ENCODE measurements around the gene IGFBP2.
"Not testable (repeated sequence)": the region's sequence is repeated elsewhere in the genome, so short reads cannot be mapped to it uniquely, and the experiment has no call there.

IGFBP2 gene

DNA sequence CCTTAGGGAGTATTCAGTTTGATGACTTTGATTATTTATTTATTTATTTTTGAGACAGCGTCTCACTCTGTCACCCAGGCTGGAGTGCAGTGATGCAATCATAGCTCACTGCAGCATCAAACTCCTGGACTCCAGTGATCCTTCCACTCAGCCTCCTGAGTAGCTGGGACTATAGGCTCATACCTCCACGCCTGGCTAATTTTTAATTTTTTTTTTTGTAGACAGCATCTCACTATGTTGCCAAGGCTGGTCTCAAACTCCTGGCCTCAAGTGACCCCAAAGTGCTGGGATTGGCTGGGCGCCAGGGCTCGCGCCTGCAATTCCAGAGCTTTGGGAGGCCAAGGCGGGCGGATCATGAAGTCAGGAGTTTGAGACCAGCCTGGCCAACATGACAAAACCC, 35.4 kb upstream of the IGFBP2 start:
- H3K4me3 ChIP-seq (ENCODE audit: low read depth in 1 of 2, low read length in 2 of 2); H3K4me1 ChIP-seq (ENCODE audit: insufficient read depth, low read length); H3K9ac ChIP-seq (ENCODE audit: low read length); H3K36me3 ChIP-seq (ENCODE audit: insufficient read depth, low read length); H3K27ac ChIP-seq (ENCODE audit: low read depth, low read length); H3K9me3 ChIP-seq (ENCODE audit: low read length); H3K27me3 ChIP-seq (ENCODE audit: control insufficient read depth in 1 of 2, insufficient read depth in 2 of 2, low read length in 2 of 2): not testable (repeated sequence)

DNA sequence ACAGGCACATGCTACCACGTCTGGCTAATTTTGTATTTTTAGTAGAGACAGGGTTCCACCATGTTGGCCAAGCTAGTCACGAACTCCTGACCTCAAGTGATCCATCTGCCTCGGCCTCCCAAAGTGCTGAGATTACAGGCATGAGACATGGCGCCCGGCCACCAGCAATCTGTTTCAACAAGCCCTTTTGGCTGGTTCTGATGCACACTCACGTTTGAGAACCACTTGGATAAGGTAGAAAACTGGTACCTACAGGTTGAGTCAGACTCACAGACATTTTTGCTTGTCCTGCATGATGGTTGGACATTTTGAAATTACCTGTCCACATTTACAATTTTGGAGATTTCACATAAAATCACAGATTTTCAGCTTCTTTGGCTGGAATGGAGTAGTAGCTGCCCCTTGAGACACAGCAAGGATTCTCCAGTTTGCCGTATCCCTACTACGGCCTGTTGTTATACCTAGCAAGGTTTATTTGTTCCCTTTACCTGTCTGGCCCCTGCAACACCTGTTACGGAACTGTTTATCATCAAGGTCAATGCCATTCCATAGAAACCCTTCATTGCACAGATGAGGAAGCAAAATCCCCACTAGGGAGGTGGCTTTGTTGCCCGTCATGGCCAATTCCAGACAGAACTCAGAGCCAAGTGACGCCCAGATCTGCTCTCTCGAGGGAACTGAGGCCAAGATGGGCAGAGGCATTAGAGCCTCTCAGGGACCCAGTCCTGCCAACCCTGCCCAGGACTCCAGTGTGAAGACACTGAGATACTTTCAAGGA, 31.4 kb upstream of the IGFBP2 start:
- H3K9me3 ChIP-seq (ENCODE audit: low read length), result no peaks in the 10 kb centered on the region
- H3K9ac ChIP-seq (ENCODE audit: low read length), result no peak overlapping the region
- no peak overlapping the region for H3K27ac ChIP-seq (ENCODE audit: low read depth, low read length)
- H3K36me3 ChIP-seq (ENCODE audit: insufficient read depth, low read length), result no peaks in the 10 kb centered on the region
- no peak overlapping the region for H3K4me3 ChIP-seq (ENCODE audit: low read depth in 1 of 2, low read length in 2 of 2)
- H3K4me1 ChIP-seq (ENCODE audit: insufficient read depth, low read length), result no peaks in the 10 kb centered on the region
- H3K27me3 ChIP-seq (ENCODE audit: control insufficient read depth in 1 of 2, insufficient read depth in 2 of 2, low read length in 2 of 2), result peaks cover 0 to 3% of the 10 kb centered on the region in 2 donors

DNA sequence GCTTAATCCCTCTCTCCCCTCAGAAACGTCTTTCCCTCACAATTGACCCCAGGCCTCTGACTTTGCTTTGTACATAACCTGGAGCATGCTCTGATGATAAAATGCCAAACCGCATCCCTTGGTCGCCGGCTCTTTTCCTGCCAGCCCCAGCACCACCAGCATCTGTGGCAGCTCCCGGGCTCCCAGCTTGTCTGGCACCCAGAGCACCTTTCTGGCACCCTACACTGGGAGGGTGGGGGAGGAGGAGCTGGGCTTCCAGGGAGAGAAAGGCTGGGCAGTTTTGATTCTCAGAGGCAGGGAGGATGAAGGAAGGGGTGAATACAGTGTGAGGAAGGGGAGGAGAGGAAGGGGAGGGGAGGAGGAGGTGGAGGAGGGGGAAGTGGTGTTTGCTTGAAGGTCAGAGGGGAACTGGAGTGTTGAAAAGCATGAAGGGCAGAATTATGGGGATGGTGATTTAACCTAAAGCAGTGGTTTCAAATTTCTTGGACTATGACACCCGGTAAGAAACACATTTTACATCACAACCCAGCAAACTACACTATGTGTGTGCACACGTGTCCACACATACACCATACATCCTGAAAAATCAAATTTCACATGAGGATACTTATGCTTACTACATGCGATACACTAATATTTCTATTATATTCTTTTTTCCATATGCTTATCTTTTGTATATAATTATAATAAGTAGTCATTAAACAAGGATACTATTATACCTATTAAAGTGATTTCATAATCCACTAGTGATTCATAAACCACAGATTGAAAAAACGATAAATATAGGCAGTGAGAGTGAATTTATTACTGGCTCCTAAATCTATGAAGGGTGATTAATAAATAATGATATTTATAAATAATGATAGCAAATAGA, 30.0 kb upstream of the IGFBP2 start:
- Histone ChIP-seq H3K9ac (ENCODE audit: low read length) (no peak overlapping the region), H3K27me3 (ENCODE audit: control insufficient read depth in 1 of 2, insufficient read depth in 2 of 2, low read length in 2 of 2) (peaks cover 0 to 3% of the 10 kb centered on the region in 2 donors), H3K4me3 (ENCODE audit: low read depth in 1 of 2, low read length in 2 of 2) (no peak overlapping the region), H3K9me3 (ENCODE audit: low read length) (no peaks in the 10 kb centered on the region), H3K4me1 (ENCODE audit: insufficient read depth, low read length) (no peaks in the 10 kb centered on the region), H3K36me3 (ENCODE audit: insufficient read depth, low read length) (no peaks in the 10 kb centered on the region), H3K27ac (ENCODE audit: low read depth, low read length) (no peak overlapping the region)

DNA sequence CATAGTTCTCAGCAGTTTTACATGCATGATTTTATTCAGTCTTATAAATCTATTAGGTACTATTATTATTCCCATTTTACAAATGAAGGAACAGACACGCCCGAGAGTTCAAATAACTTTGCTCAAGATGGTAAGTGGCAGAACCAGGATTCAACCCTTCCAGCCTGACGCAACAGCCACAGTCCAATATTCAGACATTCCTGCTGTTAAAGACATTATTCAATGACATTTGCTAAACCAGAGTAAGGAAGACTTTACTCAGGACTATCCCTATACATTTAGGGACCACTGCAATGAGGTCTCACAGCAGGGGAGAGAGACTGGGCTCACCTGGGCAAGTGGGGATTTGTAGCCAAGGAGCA, 29.4 kb upstream of the IGFBP2 start:
- Histone ChIP-seq H3K36me3 (ENCODE audit: insufficient read depth, low read length) (no peaks in the 10 kb centered on the region), H3K4me1 (ENCODE audit: insufficient read depth, low read length) (no peaks in the 10 kb centered on the region), H3K9me3 (ENCODE audit: low read length) (no peaks in the 10 kb centered on the region), H3K27me3 (ENCODE audit: control insufficient read depth in 1 of 2, insufficient read depth in 2 of 2, low read length in 2 of 2) (peaks cover 0 to 3% of the 10 kb centered on the region in 2 donors), H3K4me3 (ENCODE audit: low read depth in 1 of 2, low read length in 2 of 2) (no peak overlapping the region), H3K27ac (ENCODE audit: low read depth, low read length) (no peak overlapping the region), H3K9ac (ENCODE audit: low read length) (no peak overlapping the region)

DNA sequence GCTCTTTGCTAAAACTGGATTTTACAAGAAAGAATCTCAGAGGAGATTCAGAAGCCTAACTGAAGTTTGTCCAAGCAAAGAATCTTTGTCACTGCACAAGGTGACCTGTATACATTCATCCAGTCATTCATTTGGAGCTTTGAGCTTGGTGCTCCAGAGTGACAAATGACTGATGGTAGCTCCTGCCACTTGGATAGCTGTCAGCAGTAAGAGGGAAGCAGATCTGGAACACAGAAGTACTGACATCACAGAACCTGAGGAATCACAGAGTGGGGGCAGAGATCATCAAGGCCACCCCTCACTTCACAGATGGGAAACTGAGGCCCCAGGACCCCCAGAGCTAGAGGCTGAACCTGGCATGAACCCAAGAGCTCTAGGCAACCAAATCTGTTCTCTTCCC, 28.8 kb upstream of the IGFBP2 start:
- Histone ChIP-seq H3K4me3 (ENCODE audit: low read depth in 1 of 2, low read length in 2 of 2) (no peak overlapping the region), H3K27ac (ENCODE audit: low read depth, low read length) (no peak overlapping the region), H3K9me3 (ENCODE audit: low read length) (no peaks in the 10 kb centered on the region), H3K27me3 (ENCODE audit: control insufficient read depth in 1 of 2, insufficient read depth in 2 of 2, low read length in 2 of 2) (peaks cover 0 to 3% of the 10 kb centered on the region in 2 donors), H3K36me3 (ENCODE audit: insufficient read depth, low read length) (no peaks in the 10 kb centered on the region), H3K4me1 (ENCODE audit: insufficient read depth, low read length) (no peaks in the 10 kb centered on the region), H3K9ac (ENCODE audit: low read length) (no peak overlapping the region)

DNA sequence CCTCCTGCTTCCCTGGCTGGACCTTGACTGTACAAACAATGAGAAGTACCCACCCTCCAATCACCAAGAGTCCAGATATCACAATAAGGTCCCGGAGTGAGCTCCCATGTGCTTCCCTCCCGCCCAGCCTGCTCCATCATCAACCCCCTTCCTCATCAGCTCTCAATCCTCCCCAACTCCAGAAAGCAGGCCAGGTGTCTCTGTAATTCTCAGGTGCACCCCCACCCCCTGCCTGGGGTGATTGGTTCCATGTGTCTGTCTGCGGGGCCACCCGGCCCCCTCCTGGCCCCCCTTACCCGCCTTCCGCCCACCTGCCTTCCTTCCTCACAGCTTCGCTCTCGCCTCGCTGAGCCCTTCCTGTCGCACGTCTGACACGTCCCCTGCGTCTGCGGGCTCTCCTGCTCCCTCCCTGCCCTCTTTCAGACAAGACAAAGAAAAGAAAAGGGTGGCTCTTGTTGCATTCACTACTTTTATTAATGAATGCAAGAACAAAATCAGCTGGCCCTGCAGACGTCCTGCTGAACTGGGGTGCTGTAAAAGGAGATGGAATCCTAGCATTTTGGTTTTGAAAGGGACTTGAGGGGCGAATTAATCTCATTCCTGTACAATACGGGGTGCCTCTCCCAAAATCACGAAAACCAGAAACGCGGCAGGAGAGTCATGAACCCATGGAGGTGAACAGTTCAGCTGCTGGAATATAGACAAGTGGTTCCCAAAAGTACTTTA, 26.5 kb upstream of the IGFBP2 start:
- Histone ChIP-seq H3K4me3 (ENCODE audit: low read depth in 1 of 2, low read length in 2 of 2) (no peak overlapping the region), H3K9ac (ENCODE audit: low read length) (no peak overlapping the region)

DNA sequence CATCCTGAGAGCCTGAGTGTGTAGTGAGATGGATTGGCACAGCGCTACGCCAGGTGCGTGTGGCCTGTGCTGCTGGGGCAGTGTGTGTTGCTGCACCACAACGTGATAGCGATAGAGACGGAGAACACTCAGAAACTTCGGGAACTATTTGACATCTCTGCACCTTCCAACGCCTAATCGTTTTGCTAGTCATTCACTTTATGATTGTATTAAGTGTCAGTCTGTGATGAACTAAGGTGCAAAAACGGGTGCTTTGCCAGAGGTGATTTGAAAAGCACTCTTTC, 26.0 kb upstream of the IGFBP2 start:
- Histone ChIP-seq H3K9me3 (ENCODE audit: low read length) (no peaks in the 10 kb centered on the region), H3K36me3 (ENCODE audit: insufficient read depth, low read length) (no peaks in the 10 kb centered on the region), H3K9ac (ENCODE audit: low read length) (no peak overlapping the region), H3K27me3 (ENCODE audit: control insufficient read depth in 1 of 2, insufficient read depth in 2 of 2, low read length in 2 of 2) (peaks cover 0 to 3% of the 10 kb centered on the region in 2 donors), H3K4me3 (ENCODE audit: low read depth in 1 of 2, low read length in 2 of 2) (no peak overlapping the region), H3K27ac (ENCODE audit: low read depth, low read length) (no peak overlapping the region), H3K4me1 (ENCODE audit: insufficient read depth, low read length) (no peaks in the 10 kb centered on the region)

More for the DNA sequence above, 26.5 kb upstream of the IGFBP2 start:
- H3K9me3 ChIP-seq (ENCODE audit: low read length), result no peaks in the 10 kb centered on the region
- no peaks in the 10 kb centered on the region for H3K4me1 ChIP-seq (ENCODE audit: insufficient read depth, low read length)
- H3K36me3 ChIP-seq (ENCODE audit: insufficient read depth, low read length), result no peaks in the 10 kb centered on the region
- no peak overlapping the region for H3K27ac ChIP-seq (ENCODE audit: low read depth, low read length)
- H3K27me3 ChIP-seq (ENCODE audit: control insufficient read depth in 1 of 2, insufficient read depth in 2 of 2, low read length in 2 of 2), result peaks cover 0 to 3% of the 10 kb centered on the region in 2 donors

DNA sequence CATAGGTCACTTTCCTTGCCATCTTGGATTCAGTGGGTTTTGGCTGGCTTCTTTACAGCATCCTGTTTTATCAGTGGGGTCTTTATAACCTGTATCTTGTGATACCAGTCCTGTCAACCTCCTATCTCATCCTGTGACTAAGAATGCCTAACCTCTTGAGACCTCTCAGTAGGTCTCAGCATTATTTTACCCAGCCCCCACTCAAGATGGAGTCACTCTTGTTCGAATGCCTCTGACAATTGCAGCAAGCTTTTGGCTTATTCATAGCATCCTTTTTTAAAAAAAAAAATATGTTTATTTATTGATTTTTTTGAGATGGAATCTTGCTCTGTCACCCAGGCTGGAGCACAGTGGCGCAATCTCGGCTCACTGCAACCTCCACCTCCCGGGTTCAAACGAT, 24.7 kb upstream of the IGFBP2 start:
- H3K27ac ChIP-seq (ENCODE audit: low read depth, low read length), result no peak overlapping the region
- no peaks in the 10 kb centered on the region for H3K27me3 ChIP-seq (ENCODE audit: control insufficient read depth in 1 of 2, insufficient read depth in 2 of 2, low read length in 2 of 2)
- no peaks in the 10 kb centered on the region for H3K9me3 ChIP-seq (ENCODE audit: low read length)
- H3K9ac ChIP-seq (ENCODE audit: low read length), result no peak overlapping the region
- no peaks in the 10 kb centered on the region for H3K36me3 ChIP-seq (ENCODE audit: insufficient read depth, low read length)
- no peaks in the 10 kb centered on the region for H3K4me1 ChIP-seq (ENCODE audit: insufficient read depth, low read length)
- no peak overlapping the region for H3K4me3 ChIP-seq (ENCODE audit: low read depth in 1 of 2, low read length in 2 of 2)

DNA sequence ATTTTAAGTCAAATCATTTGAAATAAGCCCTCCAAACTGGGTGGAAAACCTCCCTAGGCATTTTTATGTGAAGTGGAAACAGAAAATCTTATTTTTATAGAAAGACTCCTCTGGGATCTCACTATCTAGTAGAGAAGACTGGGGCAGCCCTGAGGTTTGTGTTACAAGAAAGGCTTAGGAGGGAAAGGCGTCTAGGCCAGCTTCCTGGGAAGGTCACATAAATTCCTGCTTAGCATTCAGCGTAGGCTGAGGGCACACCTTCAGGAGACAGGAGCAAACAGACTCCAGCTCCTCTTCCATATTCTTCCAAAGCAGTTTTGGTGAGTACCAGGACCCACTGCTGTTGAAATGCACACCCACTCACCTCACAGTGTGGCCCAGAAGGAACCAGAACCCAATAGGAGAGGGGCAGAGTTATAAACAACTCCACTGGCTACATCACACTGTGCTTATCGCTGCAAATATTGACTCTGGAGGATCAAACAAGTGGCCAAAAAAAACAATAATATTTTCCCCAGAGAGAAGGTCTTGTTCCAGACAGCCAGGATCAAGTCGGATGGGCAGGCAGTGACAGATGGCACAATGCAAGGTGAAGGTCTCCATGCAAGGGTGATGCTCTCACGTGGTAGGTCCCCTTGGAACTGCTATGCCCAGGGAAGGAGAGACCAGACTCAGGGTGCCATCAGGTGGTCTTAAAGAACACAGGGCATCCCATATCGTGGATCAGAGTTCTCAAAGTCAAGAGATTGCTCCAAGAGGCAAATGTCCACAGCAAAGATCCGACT, 17.7 kb upstream of the IGFBP2 start:
- no peak overlapping the region for H3K4me3 ChIP-seq (ENCODE audit: low read depth in 1 of 2, low read length in 2 of 2)
- H3K9ac ChIP-seq (ENCODE audit: low read length), result no peak overlapping the region
- no peaks in the 10 kb centered on the region for H3K27me3 ChIP-seq (ENCODE audit: control insufficient read depth in 1 of 2, insufficient read depth in 2 of 2, low read length in 2 of 2)
- H3K9me3 ChIP-seq (ENCODE audit: low read length), result no peaks in the 10 kb centered on the region
- H3K36me3 ChIP-seq (ENCODE audit: insufficient read depth, low read length), result no peaks in the 10 kb centered on the region
- H3K27ac ChIP-seq (ENCODE audit: low read depth, low read length), result no peak overlapping the region
- H3K4me1 ChIP-seq (ENCODE audit: insufficient read depth, low read length), result peaks cover 3% of the 10 kb centered on the region

DNA sequence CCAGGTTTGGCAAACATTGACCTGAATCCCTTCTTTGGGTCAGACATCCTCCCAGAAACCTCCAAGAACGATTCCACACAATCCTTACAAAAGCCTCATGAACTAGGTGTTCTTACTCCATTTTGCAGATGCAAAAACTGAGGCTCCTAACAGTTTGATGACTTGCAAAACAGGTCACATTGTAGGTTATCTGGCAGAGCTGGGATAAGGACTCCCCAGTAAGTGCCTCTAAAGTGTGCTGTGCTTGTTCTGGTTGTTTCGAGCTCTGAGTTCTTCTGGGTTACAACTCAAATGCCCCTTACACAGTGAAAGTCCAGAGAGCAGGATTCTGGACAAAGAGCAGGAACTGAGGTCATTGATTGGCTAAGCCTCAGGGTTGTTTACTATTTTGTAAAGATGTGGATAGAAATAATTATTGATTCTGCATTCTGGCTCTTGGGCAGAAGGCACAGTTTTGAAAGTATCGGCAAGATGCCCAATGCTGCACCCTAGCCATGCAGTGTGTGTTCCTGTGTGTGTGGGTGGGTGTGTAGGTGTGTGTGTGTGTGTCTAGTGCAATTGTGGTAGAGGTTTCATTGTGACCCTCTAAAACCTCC, 17.0 kb upstream of the IGFBP2 start:
- no peaks in the 10 kb centered on the region for H3K36me3 ChIP-seq (ENCODE audit: insufficient read depth, low read length)
- no peak overlapping the region for H3K27ac ChIP-seq (ENCODE audit: low read depth, low read length)
- no peak overlapping the region for H3K9ac ChIP-seq (ENCODE audit: low read length)
- H3K27me3 ChIP-seq (ENCODE audit: control insufficient read depth in 1 of 2, insufficient read depth in 2 of 2, low read length in 2 of 2), result no peaks in the 10 kb centered on the region
- H3K9me3 ChIP-seq (ENCODE audit: low read length), result no peaks in the 10 kb centered on the region
- H3K4me3 ChIP-seq (ENCODE audit: low read depth in 1 of 2, low read length in 2 of 2), result no peak overlapping the region
- H3K4me1 ChIP-seq (ENCODE audit: insufficient read depth, low read length), result peaks cover 10% of the 10 kb centered on the region

Data from muscle layer of colon (tissue), 2 donors.